ENCODE measurements around the gene PDE9A. TPM values are rescaled to one million over a fixed set of nuclear protein-coding genes. Genes with fewer than 3 reads are reported as not detected.
A peak's percentile ranks its signal among the peaks of the same experiment; 100 is the strongest.
"Not testable (repeated sequence)": the region's sequence is repeated elsewhere in the genome, so short reads cannot be mapped to it uniquely, and the experiment has no call there.

The PDE9A gene
- total RNA-seq, 1 experiment from 2014 or later = 31.9 TPM

GRCh38 chr21:42708107-42708506, 54.7 kb downstream of the PDE9A start:
- H2AK5ac ChIP-seq (ENCODE audit: insufficient read length, low read length) = no peak overlapping the region
- no peak overlapping the region for H3K23ac ChIP-seq (ENCODE audit: insufficient read length, low read depth, low read length)
- no peak overlapping the region for H3K56ac ChIP-seq (ENCODE audit: insufficient read length, low read depth, low read length)
- no peak overlapping the region for H2BK20ac ChIP-seq (ENCODE audit: low read depth, low read length, poor library complexity, severe bottlenecking)
- no peak overlapping the region for H2BK120ac ChIP-seq (ENCODE audit: low read depth, low read length, poor library complexity, severe bottlenecking)
- no peak overlapping the region for H3K18ac ChIP-seq (ENCODE audit: insufficient read length, low read depth, low read length)
- H3T11ph ChIP-seq (ENCODE audit: low read length) = no peak overlapping the region
- H4K91ac ChIP-seq (ENCODE audit: insufficient read length, low read depth, low read length) = no peak overlapping the region
- Mint-ChIP-seq H3K27me3 (ENCODE audit: low read depth) (no peaks in the 10 kb centered on the region), H3K27ac (peak overlapping the region in 2 of 3 experiments; percentile 85 to 92; a peak in 4 of 7 replicates), H3K9me3 (no peaks in the 10 kb centered on the region), H3K4me3 (no peak overlapping the region), H3K4me1 (peaks cover 36 to 41% of the 10 kb centered on the region in 2 experiments), H3K36me3 (ENCODE audit: insufficient read depth in 1 of 3, low read depth in 3 of 3) (peaks cover 10 to 28% (median 25%) of the 10 kb centered on the region in 3 experiments)
- no peak for DNase-seq
- H2BK15ac ChIP-seq (ENCODE audit: low read depth, low read length) = no peak overlapping the region
- no CpG with 5 or more reads among the region's 7 CpGs for WGBS (ENCODE audit: extremely low coverage, insufficient read length, low lambda C conversion rate)
- no peak overlapping the region for H4K5ac ChIP-seq (ENCODE audit: insufficient read length, low read depth, low read length)
- no peak overlapping the region for H3K14ac ChIP-seq (ENCODE audit: insufficient read depth, low read length)
- H4K20me1 ChIP-seq (ENCODE audit: control insufficient read depth, insufficient read depth, insufficient read length) = no peaks in the 10 kb centered on the region
- no peak overlapping the region for H3K9ac ChIP-seq (ENCODE audit: extremely low read depth, insufficient read length, low read length)
- no peaks in the 10 kb centered on the region for H3K23me2 ChIP-seq (ENCODE audit: insufficient read length, low read depth, low read length, poor library complexity, severe bottlenecking)
- peaks cover 7% of the 10 kb centered on the region; the same call in 1 of the 2 replicates for H3K4me1 ChIP-seq (ENCODE audit: insufficient read depth, low read length)
- H4K8ac ChIP-seq (replicated peaks; ENCODE audit: insufficient read length, low read depth, low read length) = no peak overlapping the region
- no peak for TF ChIP-seq CTCF (conservative IDR thresholded peaks at IDR 0.05)
- no peak overlapping the region for H2BK5ac ChIP-seq (ENCODE audit: insufficient read length, low read length)
- no peak overlapping the region for H2AFZ ChIP-seq (ENCODE audit: low read length)
- no peaks in the 10 kb centered on the region for H3K79me2 ChIP-seq (ENCODE audit: insufficient read depth, low read length)
- no peak overlapping the region for H3K4me2 ChIP-seq (ENCODE audit: insufficient read depth, insufficient read length, low read length)
- no peak overlapping the region for H3K4ac ChIP-seq (ENCODE audit: low read depth, low read length)
- no peaks in the 10 kb centered on the region for H3K79me1 ChIP-seq (ENCODE audit: insufficient read depth, low read depth, low read length, poor library complexity, severe bottlenecking)
- no peaks in the 10 kb centered on the region for H3K27me3 ChIP-seq (ENCODE audit: insufficient read depth, low read length)
- H2BK12ac ChIP-seq (ENCODE audit: insufficient read length, low read depth, low read length) = no peak overlapping the region
- H3K27ac ChIP-seq (ENCODE audit: insufficient read length, low read depth, low read length) = no peak overlapping the region
- H3K9me3 ChIP-seq (ENCODE audit: control insufficient read depth, low read depth, low read length) = no peaks in the 10 kb centered on the region

GRCh38 chr21:42708916-42709315, 55.5 kb downstream of the PDE9A start:
- H2BK20ac ChIP-seq (ENCODE audit: low read depth, low read length, poor library complexity, severe bottlenecking); H3K9ac ChIP-seq (ENCODE audit: extremely low read depth, insufficient read length, low read length); H3K4me2 ChIP-seq (ENCODE audit: insufficient read depth, insufficient read length, low read length); H3K79me1 ChIP-seq (ENCODE audit: insufficient read depth, low read depth, low read length, poor library complexity, severe bottlenecking); H3K27ac Mint-ChIP-seq; H3K4me3 Mint-ChIP-seq; H3K14ac ChIP-seq (ENCODE audit: insufficient read depth, low read length); H2BK5ac ChIP-seq (ENCODE audit: insufficient read length, low read length); H3K27me3 Mint-ChIP-seq (ENCODE audit: low read depth); H3K23me2 ChIP-seq (ENCODE audit: insufficient read length, low read depth, low read length, poor library complexity, severe bottlenecking); H2BK15ac ChIP-seq (ENCODE audit: low read depth, low read length); H3K18ac ChIP-seq (ENCODE audit: insufficient read length, low read depth, low read length); H3K4ac ChIP-seq (ENCODE audit: low read depth, low read length); H2BK12ac ChIP-seq (ENCODE audit: insufficient read length, low read depth, low read length); H3K27ac ChIP-seq (ENCODE audit: insufficient read length, low read depth, low read length); H4K91ac ChIP-seq (ENCODE audit: insufficient read length, low read depth, low read length); H4K20me1 ChIP-seq (ENCODE audit: control insufficient read depth, insufficient read depth, insufficient read length); H4K5ac ChIP-seq (ENCODE audit: insufficient read length, low read depth, low read length); H3K56ac ChIP-seq (ENCODE audit: insufficient read length, low read depth, low read length); H2AFZ ChIP-seq (ENCODE audit: low read length); H4K8ac ChIP-seq (replicated peaks; ENCODE audit: insufficient read length, low read depth, low read length); H3T11ph ChIP-seq (ENCODE audit: low read length); H3K27me3 ChIP-seq (ENCODE audit: insufficient read depth, low read length); H3K4me1 ChIP-seq (ENCODE audit: insufficient read depth, low read length); DNase-seq; H2BK120ac ChIP-seq (ENCODE audit: low read depth, low read length, poor library complexity, severe bottlenecking); H3K23ac ChIP-seq (ENCODE audit: insufficient read length, low read depth, low read length); H3K9me3 ChIP-seq (ENCODE audit: control insufficient read depth, low read depth, low read length); H3K79me2 ChIP-seq (ENCODE audit: insufficient read depth, low read length); H2AK5ac ChIP-seq (ENCODE audit: insufficient read length, low read length); H3K9me3 Mint-ChIP-seq: not testable (repeated sequence)
- Mint-ChIP-seq H3K4me1 (peaks cover 28 to 34% of the 10 kb centered on the region in 2 experiments), H3K36me3 (ENCODE audit: insufficient read depth in 1 of 3, low read depth in 3 of 3) (peaks cover 13 to 26% (median 19%) of the 10 kb centered on the region in 3 experiments)
- no CpG with 5 or more reads among the region's 1 CpG for WGBS (ENCODE audit: extremely low coverage, insufficient read length, low lambda C conversion rate)
